ENCODE data around the gene POLR1C.
"Not testable (repeated sequence)": the region's sequence is repeated elsewhere in the genome, so short reads cannot be mapped to it uniquely, and the experiment has no call there.

Gene POLR1C

DNA sequence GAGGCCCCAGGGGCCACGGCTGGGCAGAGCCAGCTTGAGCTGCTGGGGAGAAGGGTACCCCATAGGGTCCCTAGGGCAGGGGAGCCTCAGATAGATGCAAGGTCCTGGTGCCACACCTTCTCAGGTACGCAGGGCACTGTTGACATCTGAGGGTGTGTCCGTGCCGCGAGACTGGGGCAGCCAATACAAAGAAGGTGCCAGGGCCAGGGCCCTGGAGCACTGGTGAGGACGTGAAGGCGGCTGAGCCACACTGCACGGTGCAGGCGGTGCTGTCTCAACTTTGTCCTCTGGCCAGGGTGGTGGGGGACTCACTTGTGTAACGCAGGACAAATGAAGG, 6.1 kb upstream of the POLR1C start:
- no peak for DNase-seq

- no peak for DNase-seq
Observed at GRCh38 chr6:43511824-43512415, 5.0 kb upstream of the POLR1C start.

DNA sequence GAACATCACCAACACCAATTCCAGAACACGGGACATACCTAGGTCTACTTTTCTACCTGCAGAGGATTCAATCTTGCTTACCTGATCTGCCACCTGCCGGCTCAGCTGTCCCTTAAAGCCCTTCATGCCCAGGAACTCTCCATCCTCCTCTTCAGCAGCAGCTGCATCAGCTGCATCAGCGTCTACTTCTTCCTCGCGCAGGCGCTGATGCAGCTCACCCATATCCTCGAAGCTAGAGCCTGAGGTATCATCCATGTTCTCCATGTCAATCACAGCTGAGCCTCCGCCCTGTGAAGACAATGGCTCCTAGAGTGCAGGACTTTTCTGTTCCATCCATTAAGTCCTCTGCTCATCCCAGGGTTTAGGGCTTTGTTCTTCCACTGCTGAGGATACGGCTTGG, 1.1 kb upstream of the POLR1C start:
- no peak for DNase-seq

DNA sequence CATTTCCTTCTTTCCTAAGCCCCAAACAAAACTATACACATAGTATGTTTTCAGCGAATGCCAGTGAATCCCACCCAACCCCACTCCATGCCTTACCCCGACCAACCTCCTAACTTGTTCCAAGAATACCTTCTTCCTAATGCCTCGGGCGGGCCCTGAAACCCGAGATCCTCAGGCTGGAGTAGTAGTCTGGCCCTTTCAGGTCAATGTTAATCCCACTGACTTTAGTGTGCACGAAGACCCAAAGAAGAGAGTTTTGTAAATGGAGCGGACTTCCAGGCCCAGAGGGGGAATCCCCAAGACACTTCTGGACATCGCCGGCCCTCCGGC, 557 bp upstream of the POLR1C start:
- no peak for DNase-seq

- DNase-seq, result no peak
Observed at GRCh38 chr6:43517505-43518357, 842 bp downstream of the POLR1C start.

DNA sequence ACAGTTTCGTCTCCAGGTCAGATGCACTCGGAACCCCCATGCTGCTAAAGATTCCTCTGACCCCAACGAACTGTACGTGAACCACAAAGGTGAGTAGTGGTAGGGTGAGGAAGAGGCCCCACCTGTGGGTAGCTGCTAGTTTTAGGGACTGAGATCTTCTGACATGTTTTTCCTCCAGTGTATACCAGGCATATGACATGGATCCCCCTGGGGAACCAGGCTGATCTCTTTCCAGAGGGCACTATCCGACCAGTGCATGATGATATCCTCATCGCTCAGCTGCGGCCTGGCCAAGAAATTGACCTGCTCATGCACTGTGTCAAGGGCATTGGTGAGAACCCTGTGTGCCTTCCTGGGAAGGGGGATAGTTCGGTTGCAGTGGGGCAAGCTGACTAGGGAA, 3.2 kb downstream of the POLR1C start:
- DNase-seq, result no peak

- DNase-seq, result no peak
Observed at GRCh38 chr6:43521836-43522235, 4.9 kb downstream of the POLR1C start.

GRCh38 chr6:43522547-43523261, 5.8 kb downstream of the POLR1C start:
- no peak for DNase-seq

DNA sequence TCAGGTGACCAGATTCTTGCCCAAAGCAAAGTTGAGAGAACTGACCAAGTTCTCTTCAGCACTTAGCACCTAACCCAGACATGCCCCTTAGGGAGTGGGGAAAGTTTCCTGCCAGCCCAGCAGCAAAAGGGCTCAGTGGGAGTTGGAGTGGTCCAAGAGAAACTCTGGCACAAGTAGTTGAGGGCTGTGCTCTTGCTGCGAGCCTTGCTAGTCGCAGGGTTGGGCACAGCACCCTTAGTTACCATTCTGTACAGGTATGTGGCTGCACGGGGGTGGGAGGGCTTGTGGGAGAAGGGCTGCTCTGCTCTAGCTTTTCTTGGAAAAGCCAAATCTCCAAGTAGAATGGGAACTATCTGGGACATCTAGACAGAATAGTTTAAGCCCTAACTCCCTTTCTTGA, 6.4 kb downstream of the POLR1C start:
- no peak for DNase-seq

- DNase-seq, result no peak
Observed at GRCh38 chr6:43524483-43524961, 7.6 kb downstream of the POLR1C start.

DNA sequence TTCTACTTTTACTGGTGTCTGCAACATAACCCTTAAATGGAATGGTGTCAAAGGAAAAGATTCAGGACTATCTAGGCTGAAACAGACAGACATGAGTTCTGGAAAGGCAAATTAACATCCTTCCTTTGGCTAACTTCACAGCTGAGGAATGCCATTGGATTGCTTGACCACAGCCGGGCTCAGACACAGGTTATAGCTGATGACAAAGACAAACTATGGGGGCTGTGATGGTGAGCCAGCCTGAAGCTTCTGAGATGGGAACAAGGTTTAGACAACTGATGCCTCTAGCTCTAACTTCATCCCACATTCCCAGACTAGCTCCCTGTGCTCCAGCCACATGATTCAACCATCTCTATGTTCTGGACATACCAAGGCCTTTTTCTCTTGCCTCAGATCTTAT, 15.3 kb downstream of the POLR1C start:
- DNase-seq, result no peak

DNA sequence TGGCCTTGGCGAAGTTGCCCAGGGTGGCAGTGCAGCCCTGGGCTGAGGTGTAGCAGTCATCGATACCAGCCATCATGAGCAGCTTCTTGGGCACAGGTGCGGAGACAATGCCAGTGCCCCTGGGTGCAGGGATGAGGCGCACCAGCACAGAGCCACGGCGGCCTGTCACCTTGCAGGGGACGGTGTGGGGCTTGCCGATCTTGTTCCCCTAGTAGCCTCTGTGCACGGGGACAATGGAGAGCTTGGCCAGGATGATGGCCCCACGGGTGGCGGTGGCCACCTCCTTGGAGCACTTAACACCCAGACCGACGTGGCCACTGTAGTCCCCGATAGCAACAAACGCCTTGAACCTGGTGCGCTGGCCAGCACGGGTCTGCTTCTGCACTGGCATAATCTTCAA, 22.1 kb downstream of the POLR1C start:
- DNase-seq, result not testable (repeated sequence)

DNA sequence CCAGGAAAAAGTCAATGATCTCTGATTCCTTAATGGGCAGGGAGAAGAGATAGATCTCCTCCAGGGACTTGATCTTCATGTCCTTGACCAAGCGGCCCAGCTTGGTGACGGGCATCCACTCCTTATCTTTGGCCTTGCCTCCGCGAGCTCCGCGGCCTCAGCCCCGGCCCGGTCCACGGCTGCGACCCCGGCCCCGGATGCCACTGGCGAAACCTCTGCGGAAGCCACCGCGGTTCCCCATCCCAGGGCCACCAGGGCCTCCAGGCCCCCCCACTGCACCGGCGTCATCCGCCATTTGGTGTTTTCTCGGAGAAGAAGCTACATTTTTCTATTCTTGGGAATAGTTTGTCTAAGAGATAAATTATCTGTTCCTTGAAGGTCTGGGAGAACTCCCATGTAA, 22.5 kb downstream of the POLR1C start:
- not testable (repeated sequence) for DNase-seq

- no peak for DNase-seq
Observed at GRCh38 chr6:43540507-43540906, 23.6 kb downstream of the POLR1C start.

DNA sequence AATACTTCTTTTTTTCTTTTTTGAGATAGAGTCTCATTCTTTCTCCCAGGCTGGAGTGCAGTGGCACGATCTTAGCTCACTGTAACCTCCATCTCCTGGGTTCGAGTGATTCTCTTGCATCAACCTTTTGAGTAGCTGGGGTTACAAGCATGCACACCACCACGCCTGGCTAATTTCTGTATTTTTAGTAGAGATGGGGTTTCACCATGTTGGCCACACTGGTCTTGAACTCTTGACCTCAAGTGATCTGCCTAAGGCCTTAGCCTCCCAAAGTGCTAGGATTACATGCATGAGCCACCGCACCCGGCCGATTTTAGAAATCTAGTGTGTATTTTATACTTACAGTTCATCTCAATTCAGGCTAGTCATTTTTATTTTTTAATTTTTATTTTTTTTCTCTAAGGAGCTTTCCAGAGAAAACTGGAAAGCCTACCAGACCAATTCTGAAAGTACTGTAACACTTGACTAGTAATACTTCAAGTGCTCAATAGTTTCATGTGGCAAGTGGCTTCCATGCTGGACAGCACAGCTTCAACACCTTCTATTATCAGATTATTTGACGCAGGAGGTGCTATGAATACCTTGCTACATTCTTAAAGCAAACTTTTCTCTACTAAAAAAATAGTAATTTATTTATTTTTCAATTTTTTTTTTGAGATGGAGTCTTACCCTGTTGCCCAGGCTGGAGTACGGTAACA, 25.0 kb downstream of the POLR1C start:
- DNase-seq, result no peak

GRCh38 chr6:43544461-43544860, 27.6 kb downstream of the POLR1C start:
- no peak for DNase-seq

- no peak for DNase-seq
Observed at GRCh38 chr6:43547222-43547621, 30.3 kb downstream of the POLR1C start.

DNA sequence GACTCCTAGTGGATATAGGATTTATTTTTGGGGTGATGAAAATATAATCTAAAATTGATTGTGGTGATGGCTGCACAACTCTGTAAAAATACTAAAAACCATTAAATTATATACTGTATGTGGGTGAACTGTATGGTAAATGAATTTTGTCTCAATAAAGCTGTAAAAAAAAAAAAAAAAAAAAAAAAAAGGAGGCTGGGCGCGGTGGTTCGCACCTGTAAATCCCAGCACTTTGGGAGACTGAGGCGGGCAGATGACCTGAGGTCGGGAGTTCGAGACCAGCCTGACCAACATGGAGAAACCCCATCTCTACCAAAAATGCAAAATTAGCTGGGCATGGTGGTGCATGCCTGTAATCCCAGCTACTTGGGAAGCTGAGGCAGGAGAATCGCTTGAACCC, 40.7 kb downstream of the POLR1C start:
- not testable (repeated sequence) for DNase-seq

GRCh38 chr6:43559328-43559727, 42.4 kb downstream of the POLR1C start:
- no peak for DNase-seq

DNA sequence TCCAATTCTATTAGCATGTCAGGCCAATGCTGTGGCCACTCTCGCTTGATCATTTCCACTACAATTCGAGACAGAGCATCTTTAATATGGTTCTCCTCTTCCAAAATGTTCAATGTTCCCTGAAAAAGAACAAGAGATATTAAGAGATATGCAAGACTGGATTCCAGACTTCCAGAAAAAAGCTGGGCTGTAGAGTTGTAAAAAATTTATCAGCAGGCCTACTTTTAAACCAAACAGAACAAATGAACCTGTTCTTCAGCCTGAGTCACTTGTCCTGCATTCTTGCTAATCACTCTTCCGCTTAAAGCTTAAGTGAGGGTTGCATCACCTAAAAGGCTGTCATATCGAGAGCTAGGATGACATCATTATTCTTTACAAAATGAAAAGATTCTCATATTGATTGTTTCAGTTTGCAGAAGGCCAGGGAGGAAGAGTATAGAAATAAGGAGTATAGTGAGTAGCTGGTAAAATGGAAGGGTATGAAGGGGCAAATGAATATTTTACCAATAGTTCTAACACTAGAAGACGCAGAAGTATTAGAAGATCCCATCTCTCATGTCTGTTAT, 54.1 kb downstream of the POLR1C start:
- no peak for DNase-seq
